Iris pigment epithelial cell (primary cell): Measurements from ENCODE around the gene ZNF678.
"Not testable (repeated sequence)": the region's sequence is repeated elsewhere in the genome, so short reads cannot be mapped to it uniquely, and the experiment has no call there.

Source experiments
- DNase-seq: peaks from one replicate; pipeline ENCODE4 v3.0.0-alpha.2; 2011; ENCODE audit warnings: low read depth

ZNF678 gene

GRCh38 chr1:227604446-227604845 lies 41.1 kb downstream of the ZNF678 start:
- DNase-seq, result peak; percentile 71

DNA sequence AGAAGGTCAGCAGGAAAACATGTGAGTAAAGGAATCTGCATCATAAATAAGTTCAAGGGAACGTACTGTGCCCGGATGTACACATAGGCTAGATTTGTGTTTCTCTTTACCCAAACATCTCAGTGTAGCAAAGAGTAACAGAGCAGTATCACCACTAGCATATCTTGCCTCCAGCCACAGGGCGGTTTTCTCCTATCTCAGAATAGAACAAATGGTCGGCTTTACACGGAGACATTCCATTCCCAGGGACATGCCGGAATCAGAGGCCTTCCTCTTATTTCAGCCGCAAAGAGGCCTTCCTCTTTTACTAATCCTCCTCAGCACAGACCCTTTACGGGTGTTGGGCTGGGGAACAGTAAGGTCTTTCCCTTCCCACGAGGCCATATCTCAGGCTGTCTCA lies 42.9 kb downstream of the ZNF678 start:
- DNase-seq, result peak; percentile 22

- no peak for DNase-seq
Observed at GRCh38 chr1:227607336-227607898, 44.1 kb downstream of the ZNF678 start.

GRCh38 chr1:227612658-227613057 lies 49.3 kb downstream of the ZNF678 start:
- no peak for DNase-seq

- DNase-seq, result no peak
Observed at GRCh38 chr1:227613526-227613925, 50.2 kb downstream of the ZNF678 start.

DNA sequence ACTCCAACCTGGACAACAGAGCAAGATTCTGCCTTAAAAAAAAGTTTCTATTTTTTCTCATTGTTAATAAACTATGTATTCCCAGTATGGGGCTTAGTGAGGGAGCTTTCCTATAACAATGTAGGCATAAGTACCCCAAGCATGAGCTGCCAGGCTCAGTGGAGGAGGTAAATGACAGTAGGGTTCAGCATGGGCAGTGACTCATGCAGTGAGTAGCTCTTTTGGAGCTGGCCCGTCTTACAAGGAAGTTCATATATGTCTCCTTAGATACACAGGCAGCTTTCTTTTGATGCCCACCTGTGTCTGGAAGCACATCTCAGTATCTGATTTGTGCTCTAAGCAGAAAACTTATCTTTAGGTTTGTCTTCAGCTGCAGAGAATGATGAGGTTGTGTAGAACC lies 57.9 kb downstream of the ZNF678 start:
- peak; percentile 35 for DNase-seq

DNA sequence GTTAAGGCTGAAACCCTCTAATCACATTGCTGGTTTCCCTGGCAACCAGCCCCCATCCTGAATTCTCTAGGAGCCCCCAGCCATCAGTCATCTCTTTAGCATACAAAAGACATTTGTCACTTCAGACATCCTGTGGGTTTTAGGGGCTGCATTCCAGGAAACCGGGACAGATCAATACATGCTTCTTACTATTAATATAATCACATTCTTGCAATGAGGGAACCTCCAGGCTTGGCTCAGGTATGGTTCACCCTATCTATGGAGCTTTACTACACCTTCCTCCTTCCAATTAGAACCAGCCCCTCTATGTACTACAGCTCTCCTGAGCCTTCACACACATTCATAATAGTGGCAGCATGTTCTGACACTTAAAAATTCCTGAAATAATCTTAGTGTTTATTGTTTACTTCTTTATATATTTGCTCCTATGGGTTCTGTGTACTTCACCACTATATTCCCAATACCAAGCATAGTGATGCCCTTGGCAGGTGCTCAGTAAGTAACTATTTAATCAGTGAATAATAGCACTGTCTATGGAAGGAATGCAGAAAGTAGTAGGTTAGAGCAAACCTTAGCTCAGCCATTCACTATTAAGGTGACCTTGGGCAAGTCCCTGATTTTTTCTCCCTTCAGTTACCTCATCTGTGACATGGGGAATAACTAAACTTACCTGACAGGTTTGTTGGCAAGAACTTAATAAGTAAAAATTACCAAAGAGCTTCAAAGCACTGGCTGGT lies 59.6 kb downstream of the ZNF678 start:
- no peak for DNase-seq

DNA sequence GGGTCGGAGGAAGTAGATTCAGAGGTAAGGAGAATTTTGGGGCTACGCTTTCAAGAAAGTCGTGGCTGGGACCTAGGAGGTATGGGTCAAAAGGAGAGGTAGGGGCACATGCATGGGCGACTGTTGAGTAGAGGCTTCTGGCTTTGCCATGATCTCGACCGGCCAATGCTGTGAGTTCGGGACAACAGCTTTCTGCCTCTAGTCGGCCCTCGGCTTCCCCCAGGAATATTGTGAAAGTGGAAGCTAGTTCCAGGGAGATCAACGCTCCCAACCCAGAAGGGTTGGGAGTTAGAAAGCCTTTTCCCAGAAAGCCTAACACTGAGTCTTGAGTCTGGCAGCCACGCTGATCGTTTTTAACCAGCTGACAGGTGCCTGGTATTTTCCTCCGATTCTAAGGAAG lies 69.0 kb downstream of the ZNF678 start:
- no peak for DNase-seq

DNA sequence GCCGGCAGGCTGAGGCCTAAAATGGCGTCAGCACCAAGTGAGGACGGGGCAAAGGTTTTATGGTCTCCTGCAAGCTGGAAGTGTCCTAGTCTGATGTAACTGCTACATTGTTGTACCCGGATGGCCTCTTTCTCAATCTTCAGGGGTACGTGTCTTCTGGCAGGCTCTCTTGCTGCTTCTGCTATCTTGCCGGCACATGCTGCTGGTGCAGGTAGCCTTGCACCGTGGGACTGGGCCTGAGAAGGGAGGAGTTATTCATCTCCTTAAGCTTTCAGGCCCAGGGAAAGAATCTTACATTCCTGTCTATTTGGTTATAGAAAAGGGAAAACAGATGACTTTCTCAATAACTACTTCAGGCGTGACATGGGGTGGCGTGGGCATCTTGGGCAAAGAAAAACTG lies 72.2 kb downstream of the ZNF678 start:
- DNase-seq, result no peak

DNA sequence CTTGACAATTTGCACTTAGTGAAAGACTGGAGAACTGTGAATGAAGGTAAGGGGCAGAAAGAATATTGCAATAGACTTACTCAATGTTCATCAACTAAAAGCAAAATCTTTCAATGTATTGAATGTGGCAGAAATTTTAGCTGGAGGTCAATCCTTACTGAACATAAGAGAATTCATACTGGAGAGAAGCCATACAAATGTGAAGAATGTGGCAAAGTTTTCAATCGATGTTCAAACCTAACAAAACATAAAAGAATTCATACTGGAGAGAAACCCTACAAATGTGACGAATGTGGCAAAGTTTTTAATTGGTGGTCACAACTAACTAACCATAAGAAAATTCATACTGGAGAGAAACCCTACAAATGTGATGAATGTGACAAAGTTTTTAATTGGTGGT lies 91.1 kb downstream of the ZNF678 start:
- no peak for DNase-seq

- no peak for DNase-seq
Observed at GRCh38 chr1:227654858-227655752, 91.7 kb downstream of the ZNF678 start.

GRCh38 chr1:227661495-227661894 lies 98.1 kb downstream of the ZNF678 start:
- no peak for DNase-seq

- no peak for DNase-seq
Observed at GRCh38 chr1:227662933-227663332, 99.6 kb downstream of the ZNF678 start.

DNA sequence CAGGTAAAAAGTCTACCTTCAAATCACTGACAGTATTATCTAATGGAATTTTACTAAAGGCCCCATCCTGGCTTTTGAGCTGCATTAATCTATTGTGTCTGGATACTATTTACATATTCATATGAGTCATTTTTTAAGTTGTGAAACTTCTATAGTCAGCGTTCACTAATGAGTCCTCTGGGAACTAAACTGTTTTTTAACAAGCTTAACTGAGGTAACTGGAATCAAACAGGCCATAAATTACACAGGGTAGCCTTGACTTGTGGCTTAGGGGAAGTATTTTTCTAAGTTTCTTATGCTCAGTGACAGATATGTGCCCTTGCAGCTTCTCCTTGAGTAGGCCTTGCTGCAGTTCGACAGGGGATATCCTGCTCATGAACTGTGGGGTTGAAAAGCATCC lies 102.9 kb downstream of the ZNF678 start:
- no peak for DNase-seq

- DNase-seq, result no peak
Observed at GRCh38 chr1:227673441-227673840, 110.1 kb downstream of the ZNF678 start.

GRCh38 chr1:227685807-227686206 lies 122.5 kb downstream of the ZNF678 start:
- no peak for DNase-seq

- no peak for DNase-seq
Observed at GRCh38 chr1:227697321-227697864, 134.0 kb downstream of the ZNF678 start.

- DNase-seq, result not testable (repeated sequence)
Observed at GRCh38 chr1:227701631-227702030, 138.3 kb downstream of the ZNF678 start.

- no peak for DNase-seq
Observed at GRCh38 chr1:227707846-227708245, 144.5 kb downstream of the ZNF678 start.

DNA sequence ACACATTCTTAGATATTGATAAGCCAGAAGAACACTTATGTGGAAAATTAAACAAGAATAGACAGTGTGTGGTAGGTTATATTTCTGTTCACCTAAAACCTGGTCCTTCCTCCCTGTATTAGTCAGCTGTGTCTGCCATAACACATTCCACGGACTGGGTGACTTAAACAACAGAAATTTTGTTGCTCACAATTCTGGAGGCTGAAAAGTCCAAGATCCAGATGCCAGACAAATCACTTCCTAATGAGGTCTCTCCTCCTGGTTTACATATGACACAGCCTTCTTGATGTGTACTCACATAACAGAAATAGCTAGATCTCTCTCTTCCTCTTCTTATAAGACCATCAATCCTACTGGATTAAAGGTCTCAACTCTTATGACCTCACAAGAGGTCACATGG lies 146.1 kb downstream of the ZNF678 start:
- DNase-seq, result no peak

GRCh38 chr1:227710474-227710873 lies 147.1 kb downstream of the ZNF678 start:
- DNase-seq, result not testable (repeated sequence)

- DNase-seq, result no peak
Observed at GRCh38 chr1:227712648-227713047, 149.3 kb downstream of the ZNF678 start.

DNA sequence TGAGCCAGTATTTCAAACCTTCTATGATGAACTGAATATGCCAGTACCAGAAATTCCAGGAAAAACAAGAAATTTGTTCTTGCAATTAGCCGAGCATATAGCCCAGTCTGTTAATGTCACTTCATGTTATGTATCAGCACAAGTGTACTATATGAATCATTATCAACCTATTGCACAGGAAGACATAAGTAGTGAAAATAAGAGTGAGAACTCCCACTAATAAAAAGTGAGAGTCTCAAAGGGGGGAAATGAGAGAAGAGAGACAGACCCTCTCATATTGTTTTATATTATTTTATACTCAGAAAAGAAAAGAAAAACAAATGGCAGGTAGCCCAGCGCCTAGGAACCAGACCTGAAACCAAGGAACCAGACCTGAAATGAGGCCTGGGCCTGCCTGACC lies 155.6 kb downstream of the ZNF678 start:
- no peak for DNase-seq
